ENCODE results near the gene BLOC1S3.

The BLOC1S3 gene

GRCh38 chr19:45173816-45174215 lies 4.8 kb upstream of the BLOC1S3 start:
- Histone ChIP-seq H3K27me3 (ENCODE audit: low read depth, low read length) (no peaks in the 10 kb centered on the region), H3K9me3 (ENCODE audit: insufficient read depth, low read length) (no peaks in the 10 kb centered on the region), H2AFZ (ENCODE audit: low read depth, low read length) (no peak overlapping the region), H3K36me3 (replicated peaks; ENCODE audit: low read depth, low read length) (no peaks in the 10 kb centered on the region), H3K79me2 (ENCODE audit: low read length) (peaks cover 13% of the 10 kb centered on the region), H3K4me1 (ENCODE audit: low read length) (peaks cover 4% of the 10 kb centered on the region; the same call in 1 of the 2 replicates), H3K4me2 (ENCODE audit: low read length) (no peak overlapping the region), H4K20me1 (ENCODE audit: insufficient read depth, low read length) (no peaks in the 10 kb centered on the region), H3K9ac (ENCODE audit: low read length) (no peak overlapping the region), H3K4me3 (ENCODE audit: low read length) (no peak overlapping the region), H3K27ac (ENCODE audit: low read length) (no peak overlapping the region)
- no peak for TF ChIP-seq EZH2phosphoT487 (IDR thresholded peaks at IDR 0.05; ENCODE audit: low read depth)
- TF ChIP-seq CTCF (IDR thresholded peaks at IDR 0.05; ENCODE audit: low read depth, low read length): no peak

- no peak for TF ChIP-seq CTCF (IDR thresholded peaks at IDR 0.05; ENCODE audit: low read depth, low read length)
- TF ChIP-seq EZH2phosphoT487 (IDR thresholded peaks at IDR 0.05; ENCODE audit: low read depth): no peak
- Histone ChIP-seq H3K27me3 (ENCODE audit: low read depth, low read length) (no peaks in the 10 kb centered on the region), H3K9ac (ENCODE audit: low read length) (no peak overlapping the region), H3K4me2 (ENCODE audit: low read length) (no peak overlapping the region), H4K20me1 (ENCODE audit: insufficient read depth, low read length) (no peaks in the 10 kb centered on the region), H3K4me3 (ENCODE audit: low read length) (no peak overlapping the region), H3K36me3 (replicated peaks; ENCODE audit: low read depth, low read length) (no peaks in the 10 kb centered on the region), H3K9me3 (ENCODE audit: insufficient read depth, low read length) (no peaks in the 10 kb centered on the region), H2AFZ (ENCODE audit: low read depth, low read length) (no peak overlapping the region), H3K79me2 (ENCODE audit: low read length) (peaks cover 32% of the 10 kb centered on the region), H3K27ac (ENCODE audit: low read length) (no peak overlapping the region), H3K4me1 (ENCODE audit: low read length) (peaks cover 8% of the 10 kb centered on the region; the same call in 1 of the 2 replicates)
Measured at GRCh38 chr19:45175515-45176345, 2.9 kb upstream of the BLOC1S3 start.

- Histone ChIP-seq H3K27me3 (ENCODE audit: low read depth, low read length) (no peaks in the 10 kb centered on the region), H3K36me3 (replicated peaks; ENCODE audit: low read depth, low read length) (peaks cover 7% of the 10 kb centered on the region), H3K9ac (ENCODE audit: low read length) (peak within 1 kb of the TSS; percentile 92), H3K4me1 (ENCODE audit: low read length) (peaks cover 8% of the 10 kb centered on the region; the same call in 1 of the 2 replicates), H3K4me2 (ENCODE audit: low read length) (peak within 1 kb of the TSS; percentile 91), H2AFZ (ENCODE audit: low read depth, low read length) (peak within 1 kb of the TSS; percentile 83), H3K79me2 (ENCODE audit: low read length) (peaks cover 32% of the 10 kb centered on the region), H3K27ac (ENCODE audit: low read length) (peak within 1 kb of the TSS; percentile 58), H4K20me1 (ENCODE audit: insufficient read depth, low read length) (no peaks in the 10 kb centered on the region), H3K4me3 (ENCODE audit: low read length) (peak within 1 kb of the TSS; percentile 92), H3K9me3 (ENCODE audit: insufficient read depth, low read length) (no peaks in the 10 kb centered on the region)
- TF ChIP-seq CTCF (IDR thresholded peaks at IDR 0.05; ENCODE audit: low read depth, low read length) (no peak), EZH2phosphoT487 (IDR thresholded peaks at IDR 0.05; ENCODE audit: low read depth) (no peak)
Measured at GRCh38 chr19:45177817-45178261, 745 bp upstream of the BLOC1S3 start, which contains the start of gene TRAPPC6A. Gene TRAPPC6A (minus strand): TSS chr19:45178237. CDS start chr19:45178218, 19 bp downstream.

GRCh38 chr19:45179072-45179891 lies 698 bp downstream of the BLOC1S3 start:
- H2AFZ ChIP-seq (ENCODE audit: low read depth, low read length): peak overlapping the region; percentile 83
- TF ChIP-seq CTCF (IDR thresholded peaks at IDR 0.05; ENCODE audit: low read depth, low read length): no peak
- TF ChIP-seq EZH2phosphoT487 (IDR thresholded peaks at IDR 0.05; ENCODE audit: low read depth): no peak
- H3K4me2 ChIP-seq (ENCODE audit: low read length): peak overlapping the region; percentile 91
- H3K79me2 ChIP-seq (ENCODE audit: low read length): peaks cover 32% of the 10 kb centered on the region
- H3K36me3 ChIP-seq (replicated peaks; ENCODE audit: low read depth, low read length): peaks cover 7% of the 10 kb centered on the region
- H3K9ac ChIP-seq (ENCODE audit: low read length): peak overlapping the region; percentile 92
- H3K9me3 ChIP-seq (ENCODE audit: insufficient read depth, low read length): no peaks in the 10 kb centered on the region
- no peaks in the 10 kb centered on the region for H4K20me1 ChIP-seq (ENCODE audit: insufficient read depth, low read length)
- H3K4me3 ChIP-seq (ENCODE audit: low read length): peak overlapping the region; percentile 92
- H3K4me1 ChIP-seq (ENCODE audit: low read length): peaks cover 8% of the 10 kb centered on the region; the same call in 1 of the 2 replicates
- H3K27me3 ChIP-seq (ENCODE audit: low read depth, low read length): no peaks in the 10 kb centered on the region
- H3K27ac ChIP-seq (ENCODE audit: low read length): peak overlapping the region; percentile 58

Measured in OCI-LY3 (cell line).